HG03457 (cell line): ENCODE measurements around the gene PROB1.
"Not testable (repeated sequence)": the region's sequence is repeated elsewhere in the genome, so short reads cannot be mapped to it uniquely, and the experiment has no call there.

Source experiments
- ATAC-seq: cut with Tn5 transposase; IDR thresholded peaks from one replicate; pipeline ENCODE4 v1.9.1; 2021; ENCODE audit warnings: moderate number of reproducible peaks; ENCODE audit not compliant: unreplicated experiment

PROB1 gene

GRCh38 chr5:139394654-139395566 is at the start of gene PROB1:
TSS of gene PROB1 (minus strand) at chr5:139395104. CDS start at chr5:139395081, 23 bp downstream.
- ATAC-seq: no peak

- ATAC-seq: no peak
These were observed 49.0 kb upstream of the PROB1 start for GRCh38 chr5:139443831-139444453.

- not testable (repeated sequence) for ATAC-seq
These were observed 45.5 kb upstream of the PROB1 start for GRCh38 chr5:139440416-139440815.

- peak; percentile 74 for ATAC-seq
These were observed 44.4 kb upstream of the PROB1 start, which contains the start of gene DNAJC18 for GRCh38 chr5:139439013-139439903. TSS of gene DNAJC18 (minus strand) at chr5:139439525. CDS start at chr5:139439445, 80 bp downstream.

GRCh38 chr5:139438707-139439012 is 43.8 kb upstream of the PROB1 start:
- no peak for ATAC-seq

GRCh38 chr5:139435676-139436075 is 40.8 kb upstream of the PROB1 start:
- ATAC-seq: no peak

- ATAC-seq: no peak
These were observed 36.8 kb upstream of the PROB1 start for GRCh38 chr5:139431706-139432105.

- ATAC-seq: no peak
These were observed 35.1 kb upstream of the PROB1 start for GRCh38 chr5:139430015-139430414.

- ATAC-seq: no peak
These were observed 31.4 kb upstream of the PROB1 start for GRCh38 chr5:139426203-139426885.

- ATAC-seq: no peak
These were observed 30.6 kb upstream of the PROB1 start for GRCh38 chr5:139425497-139425896.

GRCh38 chr5:139422307-139422893 is 27.5 kb upstream of the PROB1 start:
- no peak for ATAC-seq

GRCh38 chr5:139419226-139420192 is 24.6 kb upstream of the PROB1 start:
- no peak for ATAC-seq

GRCh38 chr5:139418793-139419192 is 23.9 kb upstream of the PROB1 start:
- ATAC-seq: no peak

GRCh38 chr5:139417214-139417613 is 22.3 kb upstream of the PROB1 start:
- no peak for ATAC-seq

GRCh38 chr5:139416651-139417050 is 21.7 kb upstream of the PROB1 start:
- ATAC-seq: no peak

GRCh38 chr5:139415869-139416268 is 21.0 kb upstream of the PROB1 start:
- no peak for ATAC-seq

GRCh38 chr5:139415221-139415861 is 20.4 kb upstream of the PROB1 start:
- no peak for ATAC-seq

- no peak for ATAC-seq
These were observed 19.8 kb upstream of the PROB1 start for GRCh38 chr5:139414581-139415130.
